NCI-H446 (cell line): ENCODE results near the gene PER3.
"Not testable (repeated sequence)": the region's sequence is repeated elsewhere in the genome, so short reads cannot be mapped to it uniquely, and the experiment has no call there.

Experiments
- DNase-seq, 2 experiments: peaks; one replicate each; lab custom pipeline; 2025; lab: John Stamatoyannopoulos, UW

PER3 gene

DNA sequence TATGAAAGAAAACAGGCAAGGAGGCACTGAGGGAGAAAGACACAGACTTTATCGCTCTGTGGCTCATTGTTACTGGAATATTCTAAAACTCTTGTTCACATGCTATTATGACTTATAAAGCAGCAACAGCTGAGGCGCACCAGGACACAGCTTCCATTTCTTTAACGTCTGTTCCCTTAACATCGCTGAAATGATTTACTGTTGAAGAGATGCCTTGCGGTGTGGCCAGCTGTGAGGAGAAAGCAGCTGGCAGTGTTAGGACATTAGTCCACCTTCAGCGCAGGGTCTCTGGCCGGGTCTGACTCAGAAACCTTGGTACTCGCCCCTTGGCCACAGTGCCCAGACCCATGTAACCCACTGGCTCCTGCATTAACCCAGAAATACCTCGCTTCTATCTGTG, 3.1 kb upstream of the PER3 start:
- DNase-seq: no peak

DNA sequence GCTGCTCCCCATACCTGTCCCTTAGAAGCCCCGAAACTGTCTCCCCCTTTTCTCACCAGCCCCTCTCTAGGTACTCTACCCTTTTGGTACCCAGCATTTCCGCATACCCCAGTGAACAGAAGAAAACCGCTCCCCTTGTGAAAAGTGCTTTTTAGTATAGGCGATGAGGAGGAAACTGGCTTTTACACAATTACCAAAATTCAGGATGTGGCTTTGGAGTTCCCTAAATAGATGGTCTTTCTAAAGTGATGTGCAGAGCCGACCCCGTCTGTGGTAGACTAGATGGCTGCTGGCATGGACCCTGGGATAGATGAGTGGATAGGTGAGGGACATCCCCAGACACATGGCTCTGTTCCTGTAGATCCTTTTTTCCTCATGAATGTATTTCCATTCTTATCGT, 2.6 kb upstream of the PER3 start:
- no peak for DNase-seq

GRCh38 chr1:7781923-7782495, 2.1 kb upstream of the PER3 start:
- no peak for DNase-seq

DNA sequence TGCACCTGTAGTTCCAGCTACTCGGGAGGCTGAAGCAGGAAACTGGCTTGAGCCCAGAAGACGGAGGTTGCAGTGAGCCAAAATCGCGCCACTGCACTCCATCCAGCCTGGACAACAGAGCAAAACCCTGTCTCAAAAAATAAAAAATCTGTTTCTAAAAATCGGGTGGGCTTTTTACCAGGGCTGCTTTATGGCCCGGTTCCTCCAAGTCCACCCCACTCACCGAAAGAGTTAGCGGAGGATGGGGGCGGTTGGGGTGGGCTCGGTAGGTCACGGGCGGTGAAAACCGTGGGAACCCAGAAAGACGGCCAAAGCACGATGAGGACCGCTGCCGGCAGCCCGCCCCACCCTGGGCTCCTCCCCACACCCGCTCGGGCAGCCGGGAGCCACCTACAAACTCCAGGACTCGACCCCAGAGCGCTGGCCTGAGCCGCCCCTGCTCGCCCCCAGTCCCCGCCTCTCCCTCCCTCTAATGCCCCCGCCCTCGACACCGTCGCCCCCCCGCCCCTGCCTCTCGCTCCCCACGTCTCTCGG, 846 bp upstream of the PER3 start:
- peak in 1 of 2 experiments; percentile 78 for DNase-seq

- peak in 1 of 2 experiments; percentile 54 for DNase-seq
Observed at GRCh38 chr1:7784492-7785071, 491 bp downstream of the PER3 start.

DNA sequence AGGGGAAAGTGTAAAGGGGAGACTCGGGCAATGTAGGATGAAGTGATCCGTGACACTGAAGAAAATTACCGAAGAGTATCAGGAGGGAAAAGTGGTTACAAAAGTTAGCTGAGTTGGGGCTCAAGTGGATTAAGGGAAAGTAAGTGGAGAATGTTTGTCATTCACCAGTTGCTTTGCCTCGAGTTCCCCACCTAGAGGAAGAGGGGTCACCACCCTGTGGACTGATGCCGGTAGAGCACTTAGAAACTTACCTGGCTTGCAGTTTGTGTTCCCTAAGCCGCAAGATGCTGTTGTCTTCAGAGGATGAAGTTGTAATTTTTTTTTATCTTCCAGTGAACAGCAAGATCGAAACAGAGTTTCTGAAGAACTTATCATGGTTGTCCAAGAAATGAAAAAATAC, 1.0 kb downstream of the PER3 start:
- no peak for DNase-seq

DNA sequence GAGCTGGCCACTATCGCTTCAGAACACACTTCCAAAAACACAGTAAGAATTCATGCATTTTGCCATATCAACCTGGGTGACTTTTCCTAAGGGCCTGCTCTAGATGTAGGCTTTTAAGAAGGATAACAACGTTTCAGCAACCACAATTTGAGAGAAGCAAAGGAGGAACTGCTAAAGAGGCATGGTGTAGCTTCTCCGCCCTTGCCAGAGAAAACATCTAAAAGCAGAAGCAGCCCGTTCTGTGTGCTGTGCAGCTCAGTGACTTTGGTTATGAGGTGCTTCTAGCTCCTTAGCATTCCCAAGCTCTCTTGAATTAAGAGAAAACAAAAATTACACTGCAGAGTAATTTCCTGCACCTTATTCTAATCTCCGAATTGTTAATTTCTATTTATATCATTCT, 2.7 kb downstream of the PER3 start:
- DNase-seq: no peak

DNA sequence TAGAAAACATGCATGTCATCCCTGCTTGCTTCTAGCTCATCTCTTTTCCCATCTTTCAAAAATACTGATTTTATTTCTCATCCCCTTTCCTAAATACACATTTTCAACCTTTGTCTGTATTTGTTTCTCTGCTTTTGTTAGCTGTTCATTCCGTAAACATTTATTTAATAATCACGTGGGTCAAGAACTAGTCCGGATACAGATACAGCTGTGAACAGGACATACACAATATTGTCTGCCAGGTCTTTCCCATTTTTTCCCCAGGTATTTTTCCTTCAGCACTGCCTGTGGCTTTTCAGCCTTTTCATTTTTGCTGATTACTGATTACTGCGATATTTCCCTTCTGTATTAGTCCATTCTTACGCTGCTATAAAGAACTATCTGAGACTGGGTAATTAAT, 5.7 kb downstream of the PER3 start:
- DNase-seq: no peak

DNA sequence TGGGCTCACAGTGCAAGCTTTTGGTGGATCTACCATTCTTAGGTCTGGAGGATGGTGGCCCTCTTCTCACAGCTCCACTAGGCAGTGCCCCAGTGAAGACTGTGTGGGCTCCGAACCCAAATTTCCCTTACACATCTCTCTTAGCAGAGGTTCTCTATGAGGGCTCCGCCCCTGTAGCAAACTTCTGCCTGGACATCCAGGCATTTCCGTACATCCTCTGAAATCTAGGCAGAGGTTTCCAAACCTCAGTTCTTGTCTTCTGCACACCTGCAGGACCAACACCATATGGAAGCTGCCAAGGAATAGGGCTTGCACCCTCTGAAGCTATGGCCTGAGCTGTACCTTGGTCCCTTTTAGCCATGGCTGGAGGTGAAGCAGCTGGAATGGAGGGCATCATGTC, 6.9 kb downstream of the PER3 start:
- DNase-seq: not testable (repeated sequence)

DNA sequence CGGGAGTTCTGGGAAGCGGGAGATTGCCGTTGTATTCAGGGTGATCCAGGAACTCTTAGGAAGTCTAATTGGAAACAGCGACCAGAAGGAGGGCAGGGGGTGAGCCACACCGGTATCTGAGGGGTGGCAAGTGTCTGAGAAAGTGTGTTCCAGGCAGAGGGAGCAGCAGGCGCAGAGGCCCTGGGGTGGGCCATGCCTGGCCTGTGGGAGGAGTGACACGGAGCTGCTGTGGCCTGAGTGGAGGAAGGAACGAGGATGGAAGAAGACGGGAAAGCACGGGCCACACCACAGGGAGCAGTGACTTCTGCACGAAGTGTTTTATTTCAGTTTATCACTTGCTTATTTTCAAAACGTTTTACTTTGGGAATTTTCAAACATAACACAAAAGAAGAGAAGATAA, 11.3 kb downstream of the PER3 start:
- DNase-seq: no peak

GRCh38 chr1:7805460-7805859, 21.4 kb downstream of the PER3 start:
- no peak for DNase-seq

DNA sequence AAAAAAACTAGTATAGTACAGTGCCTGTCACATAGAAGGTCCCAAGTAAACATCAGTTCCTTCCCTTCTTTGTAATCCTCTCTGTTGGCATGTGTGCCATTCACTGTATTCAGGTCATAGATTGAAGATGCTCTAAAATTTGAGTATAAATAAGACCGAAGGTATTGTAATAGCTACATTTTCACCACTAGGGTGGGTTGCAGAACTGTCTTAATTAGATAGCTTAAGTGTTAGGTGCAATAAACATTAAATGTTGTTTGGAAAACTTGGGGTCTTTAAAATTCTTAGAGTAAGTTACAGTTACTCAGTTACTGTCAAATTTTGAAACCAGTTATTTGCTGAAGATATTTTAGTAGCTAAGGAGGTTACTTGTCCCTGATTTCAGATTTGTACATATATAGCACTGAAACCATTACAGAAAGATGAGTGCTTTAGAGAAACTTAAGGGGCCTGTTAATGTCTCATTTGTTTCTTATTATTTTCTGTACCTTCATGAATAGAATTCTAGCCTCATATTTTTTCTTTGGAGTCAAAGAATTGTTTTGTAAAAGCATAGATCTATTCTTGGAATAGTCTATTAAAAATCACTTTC, 24.3 kb downstream of the PER3 start:
- peak in 1 of 2 experiments; percentile 35 for DNase-seq

- no peak for DNase-seq
Observed at GRCh38 chr1:7809742-7810141, 25.7 kb downstream of the PER3 start.

- no peak for DNase-seq
Observed at GRCh38 chr1:7810395-7810794, 26.3 kb downstream of the PER3 start.

- DNase-seq: no peak
Observed at GRCh38 chr1:7811476-7811875, 27.4 kb downstream of the PER3 start.

DNA sequence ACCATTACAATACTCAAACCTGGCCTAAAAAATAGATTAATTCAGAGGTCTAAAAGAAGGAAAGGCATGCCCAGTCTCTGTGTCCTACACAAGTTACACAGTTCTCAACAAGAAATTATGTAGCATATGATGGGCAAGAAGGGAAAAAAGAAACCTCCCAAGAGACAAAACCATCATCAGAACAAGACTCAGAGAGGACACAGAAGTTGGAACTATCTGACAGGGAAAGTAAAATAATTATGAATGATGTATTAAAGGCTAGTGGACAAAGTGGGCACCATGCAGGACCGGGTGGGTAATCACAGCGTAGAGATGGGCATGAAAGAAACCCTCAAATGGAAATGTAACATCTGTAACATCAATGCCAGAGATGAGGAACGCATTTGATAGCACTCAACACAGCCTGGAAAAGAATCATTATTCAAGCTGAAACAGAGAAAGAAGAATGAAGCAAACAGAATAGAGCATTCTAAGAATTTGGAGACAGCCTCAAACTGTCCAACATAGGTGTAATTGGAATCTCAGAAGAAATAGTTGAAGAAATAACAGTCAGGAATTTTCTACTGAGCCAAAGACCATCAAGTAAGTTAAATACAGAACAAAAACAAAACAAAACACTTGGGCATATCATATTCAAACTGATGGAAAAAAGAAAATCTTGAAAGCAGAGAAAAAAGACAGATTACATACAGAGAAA, 29.7 kb downstream of the PER3 start:
- no peak for DNase-seq

DNA sequence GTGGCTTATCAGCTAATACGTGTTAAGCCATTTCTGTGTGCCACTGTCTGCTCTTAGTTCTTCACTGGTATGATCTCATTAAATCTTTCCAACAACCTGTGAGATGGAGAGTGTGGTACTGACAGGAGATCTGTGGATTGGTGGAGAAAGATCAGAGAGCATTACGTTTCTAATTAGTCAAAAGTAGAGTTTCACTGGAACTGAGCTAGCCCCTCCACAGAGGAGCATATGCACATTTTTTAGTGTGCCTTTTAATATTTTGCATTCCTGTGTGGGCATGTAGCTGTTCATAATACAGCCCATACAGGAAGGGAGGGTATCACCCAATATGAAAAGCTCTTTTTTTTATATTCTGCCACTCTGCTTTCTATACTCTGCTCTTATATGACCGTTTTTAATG, 37.2 kb downstream of the PER3 start:
- no peak for DNase-seq

DNA sequence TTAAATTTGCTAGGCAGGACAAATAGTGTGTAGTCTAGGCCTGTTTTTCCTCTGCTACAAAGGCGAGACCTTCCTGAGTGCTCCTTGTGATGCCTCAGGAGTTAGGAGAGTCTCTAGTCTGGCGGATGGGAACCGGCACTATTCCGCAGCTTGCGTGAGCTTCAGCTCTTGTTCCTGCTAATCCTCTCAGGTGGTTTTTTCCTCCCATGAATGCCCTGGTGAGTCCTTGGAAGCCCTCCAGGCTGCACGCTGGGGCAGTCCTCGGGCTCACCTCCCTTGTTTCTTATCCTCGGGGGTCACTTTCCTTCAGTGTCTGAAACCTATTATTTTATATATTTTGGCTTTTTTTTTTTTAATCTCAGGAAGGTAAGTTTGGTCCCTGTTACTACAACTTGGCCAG, 40.6 kb downstream of the PER3 start:
- no peak for DNase-seq

DNA sequence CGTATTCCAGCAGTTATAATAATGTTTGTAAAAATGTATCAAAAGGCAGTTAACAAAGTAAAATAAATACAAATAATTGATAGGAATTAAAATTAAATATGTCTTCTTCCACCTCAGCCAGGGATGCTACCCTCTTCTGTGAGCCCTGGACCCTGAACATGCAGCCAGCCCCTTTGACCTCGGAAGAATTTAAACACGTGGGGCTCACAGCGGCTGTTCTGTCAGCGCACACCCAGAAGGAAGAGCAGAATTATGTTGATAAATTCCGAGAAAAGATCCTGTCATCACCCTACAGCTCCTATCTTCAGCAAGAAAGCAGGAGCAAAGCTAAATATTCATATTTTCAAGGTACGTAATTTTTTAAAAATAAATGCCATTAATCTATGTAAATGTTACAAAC, 42.3 kb downstream of the PER3 start:
- no peak for DNase-seq

DNA sequence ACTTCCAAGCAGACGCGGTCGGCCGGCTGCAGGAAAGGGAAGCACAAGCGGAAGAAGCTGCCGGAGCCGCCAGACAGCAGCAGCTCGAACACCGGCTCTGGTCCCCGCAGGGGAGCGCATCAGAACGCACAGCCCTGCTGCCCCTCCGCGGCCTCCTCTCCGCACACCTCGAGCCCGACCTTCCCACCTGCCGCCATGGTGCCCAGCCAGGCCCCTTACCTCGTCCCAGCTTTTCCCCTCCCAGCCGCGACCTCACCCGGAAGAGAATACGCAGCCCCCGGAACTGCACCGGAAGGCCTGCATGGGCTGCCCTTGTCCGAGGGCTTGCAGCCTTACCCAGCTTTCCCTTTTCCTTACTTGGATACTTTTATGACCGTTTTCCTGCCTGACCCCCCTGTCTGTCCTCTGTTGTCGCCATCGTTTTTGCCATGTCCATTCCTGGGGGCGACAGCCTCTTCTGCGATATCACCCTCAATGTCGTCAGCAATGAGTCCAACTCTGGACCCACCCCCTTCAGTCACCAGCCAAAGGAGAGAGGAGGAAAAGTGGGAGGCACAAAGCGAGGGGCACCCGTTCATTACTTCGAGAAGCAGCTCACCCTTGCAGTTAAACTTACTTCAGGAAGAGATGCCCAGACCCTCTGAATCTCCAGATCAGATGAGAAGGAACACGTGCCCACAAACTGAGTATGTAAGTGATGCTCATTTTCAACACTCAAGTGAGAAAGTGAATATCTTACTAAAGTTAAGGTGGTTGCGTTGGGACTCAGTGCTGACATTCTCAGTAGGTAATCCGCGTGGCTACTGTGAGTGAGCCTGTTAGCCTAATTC, 43.2 kb downstream of the PER3 start:
- no peak for DNase-seq

DNA sequence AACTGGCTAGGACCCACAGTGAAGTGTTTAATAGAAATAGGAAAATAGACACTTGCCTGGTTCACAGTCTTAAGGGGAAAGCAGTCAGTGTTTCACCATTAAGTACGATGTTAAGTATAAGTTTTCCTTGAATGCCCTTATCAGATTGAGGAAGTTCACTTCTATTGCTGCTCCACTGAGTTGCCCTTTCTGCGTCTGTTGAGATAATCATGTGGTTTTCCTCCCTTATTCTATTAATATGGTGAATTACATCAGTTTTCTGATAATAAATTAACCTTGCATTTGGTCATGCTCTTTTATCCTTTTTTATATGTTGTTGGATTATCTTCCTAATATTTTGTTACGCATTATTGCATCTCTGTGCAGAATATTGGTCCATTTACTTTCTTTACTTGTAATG, 47.4 kb downstream of the PER3 start:
- no peak for DNase-seq

DNA sequence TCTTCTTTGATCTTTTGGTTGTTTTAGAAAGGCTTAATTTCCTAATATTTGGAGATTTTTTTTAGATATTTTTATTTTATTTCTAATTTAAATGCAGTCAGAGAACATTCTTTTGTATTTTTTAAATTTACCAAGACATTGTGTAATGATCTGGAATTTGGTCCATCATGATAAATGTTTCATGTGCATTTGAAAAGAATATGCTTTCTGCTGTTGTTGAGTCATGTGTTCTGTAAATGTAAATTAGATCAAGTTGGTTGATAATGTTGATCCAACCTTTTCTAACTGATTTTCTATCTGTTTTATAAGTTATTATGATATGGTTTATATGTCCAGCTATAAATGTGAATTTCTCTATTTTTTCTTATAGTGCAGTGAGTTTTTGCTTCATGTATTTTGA, 48.9 kb downstream of the PER3 start:
- no peak for DNase-seq
